ENCODE data around the gene PADI3. TPM values are rescaled to one million over a fixed set of nuclear protein-coding genes. Genes with fewer than 3 reads are reported as not detected.
A peak's percentile ranks its signal among the peaks of the same experiment; 100 is the strongest.

PADI3 gene
- polyA plus RNA-seq, 2 of the 4 experiments (the other 2 are of a cell fraction), result 0.99 to 2.4 TPM

- 79% methylated on average over 1 of the region's 1 CpG for WGBS (ENCODE audit: missing lambda C conversion rate)
- H3K4me3 ChIP-seq, result no peak overlapping the region
- H3K9me3 ChIP-seq, result no peaks in the 10 kb centered on the region
- FAIRE-seq, result no peak
- CTCF ChIA-PET, result interaction anchor here (1.1 to 12.2 kb wide), 7 partner anchors 15 to 211 kb away, joined by 3 to 380 read pairs (median 27); partner anchors contain the start of genes PADI2 and PADI3
- peak overlapping the region; percentile 96 to 100 for H3K27ac ChIP-seq
- no peak for DNase-seq (ENCODE audit: low read depth in 1 of 2, low spot score in 1 of 2)
- peaks cover 80% of the 10 kb centered on the region for H3K4me1 ChIP-seq
- TF ChIP-seq BHLHE40 (IDR thresholded peaks at IDR 0.05; ENCODE audit: low read depth, low read length), result no peak
- 0 out of 2 replicates have a peak, but pooled peaks have one; percentile 37 for TF ChIP-seq HDAC2 (IDR thresholded peaks at IDR 0.05)
- peak; percentile 45; the same call in 1 of the 2 replicates for TF ChIP-seq KDM1A (IDR thresholded peaks at IDR 0.05; ENCODE audit: low read depth)
- POLR2A ChIA-PET, result interaction anchor here (2.2 to 3.3 kb wide), 2 partner anchors 44 to 107 kb away, joined by 18 to 20 read pairs; no protein-coding TSS in a partner anchor
- H3K4me2 ChIP-seq, result peak overlapping the region; percentile 89
- ATAC-seq, result no peak
These were observed 14.5 kb upstream of the PADI3 start for GRCh38 chr1:17234405-17234804.

- peak overlapping the region; percentile 66 for H3K4me2 ChIP-seq
- H3K27ac ChIP-seq, result peak overlapping the region; percentile 96 to 100
- CTCF ChIA-PET, result interaction anchor here (1.1 to 12.2 kb wide), 7 partner anchors 14 to 170 kb away, joined by 3 to 380 read pairs (median 27); partner anchors contain the start of genes PADI2 and PADI3
- H3K4me1 ChIP-seq, result peaks cover 80% of the 10 kb centered on the region
- no peaks in the 10 kb centered on the region for H3K9me3 ChIP-seq
- no peak overlapping the region for H3K4me3 ChIP-seq
- ATAC-seq, result no peak
- no peak for FAIRE-seq
- TF ChIP-seq FOSL2 (IDR thresholded peaks at IDR 0.05) (no peak), FOSL2 (CRISPR knock-in tag; IDR thresholded peaks at IDR 0.05) (no peak)
- DNase-seq (ENCODE audit: low read depth in 1 of 2, low spot score in 1 of 2), result peak in 1 of 2 experiments; percentile 48
- POLR2A ChIA-PET, result no interaction called here
- 58% methylated on average over 9 of the region's 9 CpGs for WGBS (ENCODE audit: missing lambda C conversion rate)
These were observed 13.6 kb upstream of the PADI3 start for GRCh38 chr1:17235135-17235885.

- Histone ChIP-seq H3K4me3 (no peak overlapping the region), H3K9me3 (no peaks in the 10 kb centered on the region), H3K4me2 (peak overlapping the region; percentile 66), H3K4me1 (peaks cover 68% of the 10 kb centered on the region), H3K27ac (peak overlapping the region; percentile 96 to 100)
- ATAC-seq, result peak; percentile 60 to 75
- ChIA-PET CTCF (interaction anchor here (0.6 to 12.2 kb wide), 51 partner anchors 9 to 256 kb away, joined by 3 to 380 read pairs (median 5); partner anchors contain the start of genes PADI2 and PADI3), POLR2A (interaction anchor here (0.6 to 1.2 kb wide), 2 partner anchors 107 to 109 kb away, joined by 8 to 10 read pairs; no protein-coding TSS in a partner anchor)
- TF ChIP-seq MAX (IDR thresholded peaks at IDR 0.05) (peak; percentile 86), JUN (IDR thresholded peaks at IDR 0.05) (peak in 1 of 2 experiments; percentile 60; a peak in 3 of 5 replicates), MAFK (IDR thresholded peaks at IDR 0.05; ENCODE audit: partially characterized antibody) (peak; percentile 39), HOXB5 (CRISPR knock-in tag; IDR thresholded peaks at IDR 0.05) (no peak), RCOR1 (IDR thresholded peaks at IDR 0.05; ENCODE audit: low read depth, low read length) (no peak), SMC3 (IDR thresholded peaks at IDR 0.05) (peak; percentile 98), RAD21 (conservative IDR thresholded peaks at IDR 0.05 in 1 of 2, IDR thresholded peaks at IDR 0.05 in 1 of 2) (peak; percentile 97 to 98), E2F6 (IDR thresholded peaks at IDR 0.05; ENCODE audit: borderline replicate concordance, low read depth) (peak; percentile 25; the same call in 1 of the 2 replicates), CTCF (IDR thresholded peaks at IDR 0.05) (peak; percentile 81), FOSL2 (IDR thresholded peaks at IDR 0.05) (peak; percentile 14; the same call in 1 of the 2 replicates), FOSL2 (CRISPR knock-in tag; IDR thresholded peaks at IDR 0.05) (peak; percentile 85), ESRRA (IDR thresholded peaks at IDR 0.05; ENCODE audit: borderline replicate concordance, low read length) (no peak), NR3C1 (IDR thresholded peaks at IDR 0.05) (no peak), GATA3 (IDR thresholded peaks at IDR 0.05; ENCODE audit: borderline replicate concordance) (peak; percentile 42; the same call in 1 of the 2 replicates), JUNB (IDR thresholded peaks at IDR 0.05) (0 out of 2 replicates have a peak, but pooled peaks have one; percentile 4), ZFP36 (IDR thresholded peaks at IDR 0.05; ENCODE audit: borderline replicate concordance, partially characterized antibody) (no peak)
- peak; percentile 83 to 92 for DNase-seq (ENCODE audit: low read depth in 1 of 2, low spot score in 1 of 2)
- 9% methylated on average over 12 of the region's 18 CpGs for WGBS (ENCODE audit: missing lambda C conversion rate)
- FAIRE-seq, result peak; percentile 76
These were observed 11.9 kb upstream of the PADI3 start for GRCh38 chr1:17236779-17237560.

All from A549 (cell line).